A673 (cell line): ENCODE measurements around the gene SLC13A5.

Experiments used
- CTCF ChIP-seq: fragments of 300-800, 200-600 bp; sonication (generic); conservative IDR thresholded peaks from 2 replicates; pipeline ENCODE4 v1.5.1; 2017; ENCODE audit warnings: low read depth, mild to moderate bottlenecking, antibody characterized with exemption, low read length, moderate library complexity, mixed read lengths
- EZH2 ChIP-seq: fragments of 200-600 bp; sonication (generic); IDR thresholded peaks from 2 replicates; pipeline ENCODE4 v1.6.1; 2017; ENCODE audit warnings: borderline replicate concordance, low read depth, mild to moderate bottlenecking, mixed read lengths, antibody characterized with exemption, low read length; ENCODE audit not compliant: poor library complexity, severe bottlenecking

GRCh38 chr17:6660101-6660500 lies 53.1 kb downstream of the SLC13A5 start:
- TF ChIP-seq CTCF (no peak), EZH2 (no peak)
